Subcutaneous preadipocyte (primary cell): ENCODE data around the gene SLC22A4. TPM values are rescaled to one million over a fixed set of nuclear protein-coding genes. Genes with fewer than 3 reads are reported as not detected.

Source experiments
- small RNA-seq: library from RNA; depleted of rRNA; stranded (forward); fragments of <200 nt; gene quantifications from one replicate; pipeline ENCODE3, GENCODE V24; 2012
- total RNA-seq: library from RNA; depleted of rRNA; stranded (reverse); fragments of >200 nt; gene quantifications from 2 replicates; pipeline ENCODE4 v1.2.3, GENCODE V29; 2012

The SLC22A4 gene
- 4.4 and 5.1 TPM in 2 replicates for total RNA-seq

GRCh38 chr5:132293992-132294727 lies at the start of gene SLC22A4:
Gene SLC22A4 (plus strand): TSS chr5:132294394. CDS start chr5:132294617, 223 bp downstream.

GRCh38 chr5:132257131-132258101 lies 36.8 kb upstream of the SLC22A4 start, which contains the start of gene PDLIM4:
Gene PDLIM4 (plus strand): TSS chr5:132257696. CDS start chr5:132257735, 39 bp downstream.

GRCh38 chr5:132369474-132370180 lies 75.4 kb downstream of the SLC22A4 start, which contains the start of gene SLC22A5:
Gene SLC22A5 (plus strand): TSS chr5:132369710. CDS start chr5:132369973, 263 bp downstream.

Small RNA genes within 50 kb of the gene (small RNA-seq; reads per million reads assigned to genes)
- not detected for gene MIR3936

Other genes with a start within 250 kb of the SLC22A4 start
- gene IL3, start 233.7 kb upstream of the SLC22A4 start, total RNA-seq = not detected in 2 replicates
- not detected in 2 replicates for gene CSF2, start 220.6 kb upstream of the SLC22A4 start, total RNA-seq
- gene P4HA2, start 66.5 kb upstream of the SLC22A4 start, total RNA-seq = 69.0 and 107 TPM in 2 replicates
- 33.6 and 62.1 TPM in 2 replicates for gene PDLIM4, start 36.7 kb upstream of the SLC22A4 start, total RNA-seq
- gene SLC22A5, start 75.3 kb downstream of the SLC22A4 start, total RNA-seq = 3.1 and 5.1 TPM in 2 replicates
- 11.0 and 15.6 TPM in 2 replicates for gene IRF1, start 196.4 kb downstream of the SLC22A4 start, total RNA-seq
- not detected in 2 replicates for gene IL5, start 249.1 kb downstream of the SLC22A4 start, total RNA-seq